ENCODE data around the gene CARNS1.

- TF ChIP-seq CTCF (IDR thresholded peaks at IDR 0.05), result no peak
- TF ChIP-seq CBFB (CRISPR knock-in tag; IDR thresholded peaks at IDR 0.05; ENCODE audit: low read depth), result no peak
- TF ChIP-seq, protein P1, sequence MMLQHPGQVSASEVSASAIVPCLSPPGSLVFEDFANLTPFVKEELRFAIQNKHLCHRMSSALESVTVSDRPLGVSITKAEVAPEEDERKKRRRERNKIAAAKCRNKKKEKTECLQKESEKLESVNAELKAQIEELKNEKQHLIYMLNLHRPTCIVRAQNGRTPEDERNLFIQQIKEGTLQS (CRISPR knock-in tag; conservative IDR thresholded peaks at IDR 0.05), result no peak
- TF ChIP-seq JAZF1 (CRISPR knock-in tag; IDR thresholded peaks at IDR 0.05), result no peak
- no peak for TF ChIP-seq RORB (CRISPR knock-in tag; IDR thresholded peaks at IDR 0.05)
- no peak for TF ChIP-seq EMX1 (CRISPR knock-in tag; IDR thresholded peaks at IDR 0.05)
- TF ChIP-seq ERG (CRISPR knock-in tag; IDR thresholded peaks at IDR 0.05), result no peak
- TF ChIP-seq, protein P2, sequence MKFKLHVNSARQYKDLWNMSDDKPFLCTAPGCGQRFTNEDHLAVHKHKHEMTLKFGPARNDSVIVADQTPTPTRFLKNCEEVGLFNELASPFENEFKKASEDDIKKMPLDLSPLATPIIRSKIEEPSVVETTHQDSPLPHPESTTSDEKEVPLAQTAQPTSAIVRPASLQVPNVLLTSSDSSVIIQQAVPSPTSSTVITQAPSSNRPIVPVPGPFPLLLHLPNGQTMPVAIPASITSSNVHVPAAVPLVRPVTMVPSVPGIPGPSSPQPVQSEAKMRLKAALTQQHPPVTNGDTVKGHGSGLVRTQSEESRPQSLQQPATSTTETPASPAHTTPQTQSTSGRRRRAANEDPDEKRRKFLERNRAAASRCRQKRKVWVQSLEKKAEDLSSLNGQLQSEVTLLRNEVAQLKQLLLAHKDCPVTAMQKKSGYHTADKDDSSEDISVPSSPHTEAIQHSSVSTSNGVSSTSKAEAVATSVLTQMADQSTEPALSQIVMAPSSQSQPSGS (CRISPR knock-in tag; IDR thresholded peaks at IDR 0.05; ENCODE audit: borderline replicate concordance, low read depth), result no peak
- no peak for TF ChIP-seq NR2C2 (CRISPR knock-in tag; IDR thresholded peaks at IDR 0.05)
- TF ChIP-seq JUN (CRISPR knock-in tag; IDR thresholded peaks at IDR 0.05), result no peak
- TF ChIP-seq, protein P3, sequence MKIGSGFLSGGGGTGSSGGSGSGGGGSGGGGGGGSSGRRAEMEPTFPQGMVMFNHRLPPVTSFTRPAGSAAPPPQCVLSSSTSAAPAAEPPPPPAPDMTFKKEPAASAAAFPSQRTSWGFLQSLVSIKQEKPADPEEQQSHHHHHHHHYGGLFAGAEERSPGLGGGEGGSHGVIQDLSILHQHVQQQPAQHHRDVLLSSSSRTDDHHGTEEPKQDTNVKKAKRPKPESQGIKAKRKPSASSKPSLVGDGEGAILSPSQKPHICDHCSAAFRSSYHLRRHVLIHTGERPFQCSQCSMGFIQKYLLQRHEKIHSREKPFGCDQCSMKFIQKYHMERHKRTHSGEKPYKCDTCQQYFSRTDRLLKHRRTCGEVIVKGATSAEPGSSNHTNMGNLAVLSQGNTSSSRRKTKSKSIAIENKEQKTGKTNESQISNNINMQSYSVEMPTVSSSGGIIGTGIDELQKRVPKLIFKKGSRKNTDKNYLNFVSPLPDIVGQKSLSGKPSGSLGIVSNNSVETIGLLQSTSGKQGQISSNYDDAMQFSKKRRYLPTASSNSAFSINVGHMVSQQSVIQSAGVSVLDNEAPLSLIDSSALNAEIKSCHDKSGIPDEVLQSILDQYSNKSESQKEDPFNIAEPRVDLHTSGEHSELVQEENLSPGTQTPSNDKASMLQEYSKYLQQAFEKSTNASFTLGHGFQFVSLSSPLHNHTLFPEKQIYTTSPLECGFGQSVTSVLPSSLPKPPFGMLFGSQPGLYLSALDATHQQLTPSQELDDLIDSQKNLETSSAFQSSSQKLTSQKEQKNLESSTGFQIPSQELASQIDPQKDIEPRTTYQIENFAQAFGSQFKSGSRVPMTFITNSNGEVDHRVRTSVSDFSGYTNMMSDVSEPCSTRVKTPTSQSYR (CRISPR knock-in tag; IDR thresholded peaks at IDR 0.05), result no peak
- no peak for TF ChIP-seq IRF2 (CRISPR knock-in tag; IDR thresholded peaks at IDR 0.05; ENCODE audit: borderline replicate concordance, low read depth)
- TF ChIP-seq ZBTB43 (CRISPR knock-in tag; IDR thresholded peaks at IDR 0.05), result no peak
- TF ChIP-seq SMAD3 (CRISPR knock-in tag; IDR thresholded peaks at IDR 0.05; ENCODE audit: borderline replicate concordance), result no peak
Measured at GRCh38 chr11:67412495-67413179, 2.8 kb upstream of the CARNS1 start.

Measured in WTC11 (cell line).